B cell (primary cell): Measurements from ENCODE around the gene PINLYP. TPM values are rescaled to one million over a fixed set of nuclear protein-coding genes. Genes with fewer than 3 reads are reported as not detected.
A peak's percentile ranks its signal among the peaks of the same experiment; 100 is the strongest.

Experiments used
- ATAC-seq: fragments of 200-7000 bp; cut with Tn5 transposase; one replicate; pipeline ENCODE4 v1.10.0; 2021; ENCODE audit warnings: low read depth, mild to moderate bottlenecking, moderate number of reproducible peaks, moderate library complexity
- CTCF ChIA-PET: fragments of 350-600 bp; sonication (Branson Sonifier 250); formaldehyde crosslinking; loops from one replicate; lab custom pipeline; 2021; ENCODE audit warnings: antibody characterized with exemption, inconsistent platforms; lab: Charles Lee
- POLR2A ChIA-PET: fragments of 350-600 bp; sonication (Branson Sonifier 250); formaldehyde crosslinking; loops from one replicate; lab custom pipeline; 2021; ENCODE audit warnings: antibody characterized with exemption; lab: Charles Lee
- DNase-seq: peaks from one replicate; pipeline ENCODE4 v3.0.0; 2013
- H2AFZ ChIP-seq: 2 replicates; pipeline ENCODE4 v1.6.1; 2012; ENCODE audit warnings: mild to moderate bottlenecking, low read depth, low read length; ENCODE audit not compliant: insufficient read depth, poor library complexity, severe bottlenecking
- H3K27ac ChIP-seq, 2 donors: 1 replicate in 1 of 2; 2 replicates in 1 of 2; pipeline ENCODE4 v1.5.1; 2012 to 2013; ENCODE audit warnings: low read length in 2 of 2, mild to moderate bottlenecking in 2 of 2, moderate library complexity in 1 of 2
- H3K27me3 ChIP-seq, 4 experiments: fragments of 200-600 bp in 1 of 4; sonication (generic) in 1 of 4; replicated peaks in 1 of 4; 1 replicate in 2 of 4; 2 replicates in 2 of 4; pipeline versions ENCODE4 v1.6.1 to v1.7.0; 2013 to 2016; ENCODE audit warnings: low read length in 3 of 4, mild to moderate bottlenecking in 2 of 4, mixed read lengths in 1 of 4, moderate library complexity in 1 of 4; ENCODE audit not compliant: insufficient read depth in 4 of 4, control insufficient read depth in 3 of 4; ENCODE audit errors: control extremely low read depth in 1 of 4
- H3K36me3 ChIP-seq, 2 experiments: replicated peaks in 1 of 2; 1 replicate in 1 of 2; 2 replicates in 1 of 2; pipeline versions ENCODE4 v1.6.1 to v1.7.1; 2013; ENCODE audit warnings: low read length in 1 of 2; ENCODE audit not compliant: insufficient read depth in 2 of 2, control insufficient read depth in 1 of 2; ENCODE audit errors: control extremely low read depth in 1 of 2, extremely low read depth in 1 of 2
- H3K4me1 ChIP-seq, 2 donors: fragments of 200-600 bp in 1 of 2; sonication (generic) in 1 of 2; 1 replicate in 1 of 2; 2 replicates in 1 of 2; pipeline versions ENCODE4 v1.5.1 to v1.6.1; 2013 to 2017; ENCODE audit warnings: low read length in 2 of 2; ENCODE audit not compliant: control insufficient read depth in 2 of 2, insufficient read depth in 2 of 2
- H3K4me2 ChIP-seq: replicated peaks from 2 replicates; pipeline ENCODE3; 2012; ENCODE audit warnings: mild to moderate bottlenecking, low read depth, low read length; ENCODE audit not compliant: poor library complexity, severe bottlenecking
- H3K4me3 ChIP-seq, 5 experiments: fragments of 200-600 bp in 1 of 5; sonication (generic) in 1 of 5; 1 replicate in 3 of 5; 2 replicates in 2 of 5; pipeline versions ENCODE4 v1.5.1 to v1.7.0; 2011 to 2016; ENCODE audit warnings: low read length in 4 of 5, mild to moderate bottlenecking in 4 of 5, low read depth in 2 of 5, control low read depth in 1 of 5, moderate library complexity in 1 of 5; ENCODE audit not compliant: insufficient read depth in 1 of 5; ENCODE audit errors: control extremely low read depth in 1 of 5, extremely low read depth in 1 of 5
- H3K79me2 ChIP-seq: fragments of 200-600 bp; sonication (generic); one replicate; pipeline ENCODE4 v1.6.0; 2016; ENCODE audit warnings: low read length; ENCODE audit not compliant: control insufficient read depth, insufficient read depth
- H3K9ac ChIP-seq: fragments of 200-600 bp; sonication (generic); 2 replicates; pipeline ENCODE4 v1.6.1; 2017; ENCODE audit warnings: mild to moderate bottlenecking, low read length, moderate library complexity
- H3K9me3 ChIP-seq, 3 donors: one replicate each; pipeline versions ENCODE4 v1.6.1 to v1.7.1; 2013; ENCODE audit warnings: low read length in 2 of 3; ENCODE audit not compliant: control insufficient read depth in 2 of 3, insufficient read depth in 1 of 3; ENCODE audit errors: control extremely low read depth in 1 of 3
- H4K20me1 ChIP-seq: 2 replicates; pipeline ENCODE4 v1.6.0; 2012; ENCODE audit warnings: mild to moderate bottlenecking, low read length; ENCODE audit not compliant: insufficient read depth, control insufficient read depth, poor library complexity, severe bottlenecking
- H3K27ac Mint-ChIP-seq: one replicate; pipeline ENCODE4 v1.8.0; 2021; ENCODE audit warnings: mixed read lengths
- H3K27me3 Mint-ChIP-seq: one replicate; pipeline ENCODE4 v1.8.0; 2021; ENCODE audit warnings: mixed read lengths
- H3K4me1 Mint-ChIP-seq: one replicate; pipeline ENCODE4 v1.8.0; 2021; ENCODE audit warnings: mixed read lengths
- H3K4me3 Mint-ChIP-seq: one replicate; pipeline ENCODE4 v1.8.0; 2021; ENCODE audit warnings: mixed read lengths
- H3K9me3 Mint-ChIP-seq: one replicate; pipeline ENCODE4 v1.8.0; 2022; ENCODE audit warnings: mixed read lengths; ENCODE audit not compliant: insufficient read depth
- CTCF ChIP-seq: fragments of 200-600 bp; IDR thresholded peaks from one replicate; pipeline ENCODE4 v1.8.0; 2022; ENCODE audit warnings: antibody characterized with exemption, mild to moderate bottlenecking
- EZH2 ChIP-seq: IDR thresholded peaks from 2 replicates; pipeline ENCODE4 v1.6.1; 2012; ENCODE audit warnings: borderline replicate concordance, low read depth, mild to moderate bottlenecking, moderate library complexity, low read length; ENCODE audit not compliant: insufficient read depth, poor library complexity, severe bottlenecking
- WGBS: methylation state at CpG from one replicate; pipeline ENCODE4 v1.1.5; 2013; ENCODE audit warnings: missing lambda C conversion rate; ENCODE audit not compliant: insufficient coverage; 5-methylcytosine and 5-hydroxymethylcytosine counted together
- intact Hi-C: fragments of 100-400 bp; cut with micrococcal nuclease; formaldehyde crosslinking; loops from one replicate; pipeline ENCODE4 v1.10.0; 2022
- polyA plus RNA-seq: library from polyadenylated mRNA; depleted of rRNA; stranded (reverse); fragments of >200 nt; gene quantifications from 2 replicates; pipeline ENCODE4 v1.2.3, GENCODE V29; 2012
- total RNA-seq, 2 donors: library from RNA; stranded (reverse); fragments of 120-200 nt in 1 of 2; gene quantifications; 1 replicate in 1 of 2; 2 replicates in 1 of 2; pipeline versions ENCODE4 v1.2.3 to v1.2.4, GENCODE V29; 2013 to 2022

PINLYP gene
- total and polyA plus RNA-seq, 2 donors (not counting 1 experiment from before 2014, with no cell fraction given): 2.0 to 2.9 TPM

- ChIA-PET CTCF (interaction anchor here (1.3 to 14.1 kb wide), 4 partner anchors 8 to 77 kb away, joined by 3 to 644 read pairs (median 39); no protein-coding TSS in a partner anchor), POLR2A (interaction anchor here (0.6 to 1.0 kb wide), 2 partner anchors 24 to 106 kb away, joined by 3 read pairs; no protein-coding TSS in a partner anchor)
- Histone ChIP-seq H3K79me2 (peaks cover 11% of the 10 kb centered on the region), H3K4me1 (peaks cover 20 to 34% of the 10 kb centered on the region in 2 donors), H3K4me2 (peak within 1 kb of the TSS; percentile 92), H3K27me3 (no peaks in the 10 kb centered on the region), H3K9me3 (no peaks in the 10 kb centered on the region), H4K20me1 (no peaks in the 10 kb centered on the region), H3K27ac (peak within 1 kb of the TSS; percentile 16 to 63), H3K36me3 (no peaks in the 10 kb centered on the region), H2AFZ (peak within 1 kb of the TSS; percentile 95), H3K9ac (peak within 1 kb of the TSS; percentile 80), H3K4me3 (peak within 1 kb of the TSS; percentile 58 to 78 (median 72))
- WGBS: under 1% methylated on average over 43 of the region's 54 CpGs
- H3K9me3 Mint-ChIP-seq: no peaks in the 10 kb centered on the region
- peaks cover 32% of the 10 kb centered on the region for H3K4me1 Mint-ChIP-seq
- peak within 1 kb of the TSS; percentile 88 for H3K27ac Mint-ChIP-seq
- peak; percentile 69 for DNase-seq
- peak; percentile 94 for ATAC-seq
- H3K27me3 Mint-ChIP-seq: no peaks in the 10 kb centered on the region
- intact Hi-C loops: no loop called here
- TF ChIP-seq EZH2 (no peak), CTCF (no peak)
- H3K4me3 Mint-ChIP-seq: peak within 1 kb of the TSS; percentile 98
Observed at GRCh38 chr19:43526884-43527859, 48.4 kb upstream of the PINLYP start, which contains the start of gene ETHE1. Gene ETHE1, minus strand, starts transcription at chr19:43527201. Its CDS starts 24 bp downstream, at chr19:43527177.
